Measurements from ENCODE around the gene LRTM2. TPM values are rescaled to one million over a fixed set of nuclear protein-coding genes. Genes with fewer than 3 reads are reported as not detected.

LRTM2 gene
- total and polyA plus RNA-seq, 4 donors = not detected

GRCh38 chr12:1851151-1851701 lies 30.9 kb downstream of the LRTM2 start:
- Histone ChIP-seq H3K27ac (ENCODE audit: low read depth in 1 of 2, low read length in 2 of 2) (no peak overlapping the region), H3K4me3 (ENCODE audit: low read depth in 1 of 3, low read length in 3 of 3) (no peak overlapping the region), H3K9ac (ENCODE audit: low read depth in 1 of 2, low read length in 2 of 2) (no peak overlapping the region), H3K36me3 (ENCODE audit: control insufficient read depth in 4 of 4, insufficient read depth in 3 of 4, low read depth in 1 of 4, low read length in 3 of 4) (no peaks in the 10 kb centered on the region), H3K4me1 (ENCODE audit: control insufficient read depth in 4 of 4, insufficient read depth in 4 of 4, low read length in 3 of 4) (no peaks in the 10 kb centered on the region), H3K27me3 (ENCODE audit: control insufficient read depth in 4 of 4, insufficient read depth in 4 of 4, low read length in 3 of 4) (no peaks in the 10 kb centered on the region), H3K9me3 (ENCODE audit: control insufficient read depth in 4 of 4, low read length in 3 of 4) (peaks cover 0 to 5% (median 0%) of the 10 kb centered on the region in 4 donors)
- TF ChIP-seq RAD21 (IDR thresholded peaks at IDR 0.05) (no peak), NR2F2 (IDR thresholded peaks at IDR 0.05) (no peak), REST (IDR thresholded peaks at IDR 0.05) (no peak), SP1 (IDR thresholded peaks at IDR 0.05) (no peak), HNF4G (IDR thresholded peaks at IDR 0.05) (no peak), JUND (IDR thresholded peaks at IDR 0.05) (no peak), HNF4A (conservative IDR thresholded peaks at IDR 0.05) (no peak), FOXA1 (IDR thresholded peaks at IDR 0.05) (no peak), GABPA (IDR thresholded peaks at IDR 0.05 in 1 of 2, conservative IDR thresholded peaks at IDR 0.05 in 1 of 2) (no peak), FOXA2 (IDR thresholded peaks at IDR 0.05) (no peak), EGR1 (IDR thresholded peaks at IDR 0.05; ENCODE audit: low read depth in 2 of 2) (no peak), YY1 (IDR thresholded peaks at IDR 0.05) (no peak), RXRA (IDR thresholded peaks at IDR 0.05) (no peak), TAF1 (conservative IDR thresholded peaks at IDR 0.05) (no peak)
- TF ChIP-seq, protein P1, sequence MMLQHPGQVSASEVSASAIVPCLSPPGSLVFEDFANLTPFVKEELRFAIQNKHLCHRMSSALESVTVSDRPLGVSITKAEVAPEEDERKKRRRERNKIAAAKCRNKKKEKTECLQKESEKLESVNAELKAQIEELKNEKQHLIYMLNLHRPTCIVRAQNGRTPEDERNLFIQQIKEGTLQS (IDR thresholded peaks at IDR 0.05) = no peak
- TF ChIP-seq, protein P2, sequence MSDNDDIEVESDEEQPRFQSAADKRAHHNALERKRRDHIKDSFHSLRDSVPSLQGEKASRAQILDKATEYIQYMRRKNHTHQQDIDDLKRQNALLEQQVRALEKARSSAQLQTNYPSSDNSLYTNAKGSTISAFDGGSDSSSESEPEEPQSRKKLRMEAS (IDR thresholded peaks at IDR 0.05) = no peak
- TF ChIP-seq, protein P3, sequence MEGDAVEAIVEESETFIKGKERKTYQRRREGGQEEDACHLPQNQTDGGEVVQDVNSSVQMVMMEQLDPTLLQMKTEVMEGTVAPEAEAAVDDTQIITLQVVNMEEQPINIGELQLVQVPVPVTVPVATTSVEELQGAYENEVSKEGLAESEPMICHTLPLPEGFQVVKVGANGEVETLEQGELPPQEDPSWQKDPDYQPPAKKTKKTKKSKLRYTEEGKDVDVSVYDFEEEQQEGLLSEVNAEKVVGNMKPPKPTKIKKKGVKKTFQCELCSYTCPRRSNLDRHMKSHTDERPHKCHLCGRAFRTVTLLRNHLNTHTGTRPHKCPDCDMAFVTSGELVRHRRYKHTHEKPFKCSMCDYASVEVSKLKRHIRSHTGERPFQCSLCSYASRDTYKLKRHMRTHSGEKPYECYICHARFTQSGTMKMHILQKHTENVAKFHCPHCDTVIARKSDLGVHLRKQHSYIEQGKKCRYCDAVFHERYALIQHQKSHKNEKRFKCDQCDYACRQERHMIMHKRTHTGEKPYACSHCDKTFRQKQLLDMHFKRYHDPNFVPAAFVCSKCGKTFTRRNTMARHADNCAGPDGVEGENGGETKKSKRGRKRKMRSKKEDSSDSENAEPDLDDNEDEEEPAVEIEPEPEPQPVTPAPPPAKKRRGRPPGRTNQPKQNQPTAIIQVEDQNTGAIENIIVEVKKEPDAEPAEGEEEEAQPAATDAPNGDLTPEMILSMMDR (IDR thresholded peaks at IDR 0.05; ENCODE audit: low read depth, low read length, missing input control) = no peak
- TF ChIP-seq, protein P4, sequence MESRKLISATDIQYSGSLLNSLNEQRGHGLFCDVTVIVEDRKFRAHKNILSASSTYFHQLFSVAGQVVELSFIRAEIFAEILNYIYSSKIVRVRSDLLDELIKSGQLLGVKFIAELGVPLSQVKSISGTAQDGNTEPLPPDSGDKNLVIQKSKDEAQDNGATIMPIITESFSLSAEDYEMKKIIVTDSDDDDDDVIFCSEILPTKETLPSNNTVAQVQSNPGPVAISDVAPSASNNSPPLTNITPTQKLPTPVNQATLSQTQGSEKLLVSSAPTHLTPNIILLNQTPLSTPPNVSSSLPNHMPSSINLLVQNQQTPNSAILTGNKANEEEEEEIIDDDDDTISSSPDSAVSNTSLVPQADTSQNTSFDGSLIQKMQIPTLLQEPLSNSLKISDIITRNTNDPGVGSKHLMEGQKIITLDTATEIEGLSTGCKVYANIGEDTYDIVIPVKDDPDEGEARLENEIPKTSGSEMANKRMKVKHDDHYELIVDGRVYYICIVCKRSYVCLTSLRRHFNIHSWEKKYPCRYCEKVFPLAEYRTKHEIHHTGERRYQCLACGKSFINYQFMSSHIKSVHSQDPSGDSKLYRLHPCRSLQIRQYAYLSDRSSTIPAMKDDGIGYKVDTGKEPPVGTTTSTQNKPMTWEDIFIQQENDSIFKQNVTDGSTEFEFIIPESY (IDR thresholded peaks at IDR 0.05) = no peak
- DNase-seq (ENCODE audit: low spot score) = no peak
- WGBS = 73% methylated on average over 7 of the region's 7 CpGs

Measured in liver (tissue), 9 donors.